IMR-90 (cell line): Measurements from ENCODE around the gene KRTAP19-1. TPM values are rescaled to one million over a fixed set of nuclear protein-coding genes. Genes with fewer than 3 reads are reported as not detected.

Source experiments
- ATAC-seq: fragments of 200-7000 bp; cut with Tn5 transposase; 2 replicates; pipeline ENCODE4 v1.9.1; 2020; ENCODE audit warnings: low read depth, mild to moderate bottlenecking, moderate library complexity
- BruUV-seq: library from RNA; stranded (reverse); fragments of 400-500 nt; replicated peaks from 2 replicates; lab custom pipeline; 2021; lab: Mats Ljungman, UMichigan
- CTCF ChIA-PET: fragments of 300-600 bp; formaldehyde crosslinking; extraction: SDS; loops from one replicate; lab custom pipeline; 2021; ENCODE audit warnings: antibody characterized with exemption; lab: Yijun Ruan, JAX
- POLR2A ChIA-PET: fragments of 300-600 bp; sonication (Branson Sonifier 250); formaldehyde crosslinking; loops from one replicate; lab custom pipeline; 2022; ENCODE audit warnings: antibody characterized with exemption; ENCODE audit not compliant: unreplicated experiment; lab: Charles Lee
- DNase-seq: peaks from one replicate; pipeline ENCODE4 v3.0.0; 2013
- H2AFZ ChIP-seq: replicated peaks from 2 replicates; pipeline ENCODE3; 2013; ENCODE audit warnings: low read length, mild to moderate bottlenecking; ENCODE audit not compliant: poor library complexity
- H2AK5ac ChIP-seq: 2 replicates; pipeline ENCODE4 v1.6.1; 2013; ENCODE audit warnings: low read depth, low read length, inconsistent platforms
- H2AK9ac ChIP-seq: replicated peaks from 2 replicates; pipeline ENCODE3; 2013; ENCODE audit warnings: mild to moderate bottlenecking, low read depth, low read length, moderate library complexity; ENCODE audit not compliant: poor library complexity
- H2BK120ac ChIP-seq: 2 replicates; pipeline ENCODE4 v1.6.1; 2013; ENCODE audit warnings: low read depth, low read length, inconsistent platforms
- H2BK15ac ChIP-seq: 3 replicates; pipeline ENCODE4 v1.6.1; 2013; ENCODE audit warnings: low read depth, low read length, inconsistent platforms
- H2BK20ac ChIP-seq: 2 replicates; pipeline ENCODE4 v1.6.1; 2013; ENCODE audit warnings: low read depth, mild to moderate bottlenecking, inconsistent platforms, low read length, moderate library complexity
- H2BK5ac ChIP-seq: 2 replicates; pipeline ENCODE4 v1.6.1; 2013; ENCODE audit warnings: mild to moderate bottlenecking, low read depth, low read length, inconsistent platforms; ENCODE audit not compliant: poor library complexity, severe bottlenecking
- H3K14ac ChIP-seq: replicated peaks from 2 replicates; pipeline ENCODE4 v1.6.1; 2013; ENCODE audit warnings: low read depth, low read length, inconsistent platforms
- H3K18ac ChIP-seq: 2 replicates; pipeline ENCODE4 v1.6.1; 2013; ENCODE audit warnings: low read depth, low read length, control low read depth
- H3K23ac ChIP-seq: 2 replicates; pipeline ENCODE4 v1.6.1; 2013; ENCODE audit warnings: low read depth, low read length, inconsistent platforms
- H3K27ac ChIP-seq: 2 replicates; pipeline ENCODE4 v1.5.1; 2013; ENCODE audit warnings: mild to moderate bottlenecking, control low read depth, low read length; ENCODE audit not compliant: insufficient read depth
- H3K27me3 ChIP-seq: 2 replicates; pipeline ENCODE4 v1.6.1; 2013; ENCODE audit warnings: low read length; ENCODE audit not compliant: control insufficient read depth, insufficient read depth
- H3K36me3 ChIP-seq: 2 replicates; pipeline ENCODE4 v1.6.1; 2013; ENCODE audit warnings: low read length, mixed read lengths; ENCODE audit not compliant: control insufficient read depth, insufficient read depth
- H3K4ac ChIP-seq: 2 replicates; pipeline ENCODE4 v1.6.1; 2013; ENCODE audit warnings: low read depth, low read length, inconsistent platforms
- H3K4me1 ChIP-seq: 2 replicates; pipeline ENCODE4 v1.6.1; 2013; ENCODE audit warnings: low read length, mixed read lengths; ENCODE audit not compliant: control insufficient read depth, insufficient read depth
- H3K4me2 ChIP-seq: 2 replicates; pipeline ENCODE4 v1.6.1; 2013; ENCODE audit warnings: low read depth, mild to moderate bottlenecking, control low read depth, low read length, moderate library complexity
- H3K4me3 ChIP-seq: 2 replicates; pipeline ENCODE4 v1.5.1; 2013; ENCODE audit warnings: low read depth, mild to moderate bottlenecking, control low read depth, low read length, moderate library complexity; ENCODE audit not compliant: insufficient read depth
- H3K56ac ChIP-seq: 2 replicates; pipeline ENCODE4 v1.6.1; 2013; ENCODE audit warnings: low read length, inconsistent platforms; ENCODE audit not compliant: insufficient read depth; ENCODE audit errors: extremely low read depth
- H3K79me1 ChIP-seq, 2 experiments: 2 replicates each; pipeline ENCODE4 v1.6.1; 2013; ENCODE audit warnings: low read length in 2 of 2, inconsistent platforms in 1 of 2, low read depth in 1 of 2
- H3K9ac ChIP-seq: 2 replicates; pipeline ENCODE4 v1.6.1; 2013; ENCODE audit warnings: low read depth, low read length, control low read depth
- H3K9me1 ChIP-seq: 2 replicates; pipeline ENCODE4 v1.6.1; 2013; ENCODE audit warnings: low read length, inconsistent platforms; ENCODE audit not compliant: insufficient read depth
- H3K9me3 ChIP-seq: 2 replicates; pipeline ENCODE4 v1.6.1; 2013; ENCODE audit warnings: low read length; ENCODE audit not compliant: control insufficient read depth, insufficient read depth
- H4K20me1 ChIP-seq: 2 replicates; pipeline ENCODE4 v1.6.1; 2013; ENCODE audit warnings: low read length, inconsistent platforms; ENCODE audit not compliant: insufficient read depth
- H4K5ac ChIP-seq: 2 replicates; pipeline ENCODE4 v1.6.1; 2013; ENCODE audit warnings: mild to moderate bottlenecking, low read depth, low read length, control low read depth
- H4K8ac ChIP-seq, 2 experiments: 2 replicates each; pipeline ENCODE4 v1.6.1; 2013; ENCODE audit warnings: low read depth in 2 of 2, low read length in 2 of 2, control low read depth in 1 of 2, inconsistent platforms in 1 of 2
- H4K91ac ChIP-seq: 2 replicates; pipeline ENCODE4 v1.6.1; 2013; ENCODE audit warnings: low read depth, low read length, inconsistent platforms; ENCODE audit not compliant: insufficient read depth
- CHD1 ChIP-seq: IDR thresholded peaks from 2 replicates; pipeline ENCODE4 v1.6.1; 2012; ENCODE audit warnings: low read depth, low read length, improper control_type of control experiment
- ELK1 ChIP-seq: fragments of 150-350 bp; IDR thresholded peaks from 2 replicates; pipeline ENCODE4 v1.6.1; 2016; ENCODE audit warnings: low read depth, mild to moderate bottlenecking, low read length, moderate library complexity, borderline replicate concordance
- WGBS, 2 experiments: methylation state at CpG; one replicate each; pipeline versions ENCODE4 v1.1.5 to v1.1.7; 2013; ENCODE audit warnings: missing lambda C conversion rate in 2 of 2; ENCODE audit not compliant: insufficient read length in 1 of 2; ENCODE audit errors: extremely low coverage in 2 of 2; 5-methylcytosine and 5-hydroxymethylcytosine counted together
- dilution Hi-C: fragments of 300-500 bp; cut with HindIII; formaldehyde crosslinking; loops from one replicate; pipeline ENCODE4 v1.14.3; 2018; ENCODE audit warnings: low sequenced_read_pairs; ENCODE audit not compliant: unreplicated experiment
- in situ Hi-C: fragments of 300-500 bp; cut with MboI; formaldehyde crosslinking; loops from 3 replicates; pipeline ENCODE4 v1.14.3; 2019; ENCODE audit warnings: low sequenced_read_pairs, inconsistent platforms, mixed read lengths
- intact Hi-C: fragments of 100-400 bp; cut with micrococcal nuclease; formaldehyde crosslinking; loops from 2 replicates; pipeline ENCODE4 v1.10.0; 2022
- polyA plus RNA-seq, 3 experiments: library from polyadenylated mRNA; depleted of rRNA; stranded (reverse); fragments of >200 nt; gene quantifications; 2 replicates each; pipeline ENCODE4 v1.2.3, GENCODE V29; 2012; ENCODE audit warnings: low replicate concordance in 1 of 3
- total RNA-seq: library from RNA; depleted of rRNA; stranded (reverse); fragments of >200 nt; gene quantifications from 2 replicates; pipeline ENCODE4 v1.2.3, GENCODE V29; 2012

Gene KRTAP19-1
- total and polyA plus RNA-seq, 2 of the 4 experiments (the other 2 are of a cell fraction), result not detected

GRCh38 chr21:30444204-30444603 is 36.0 kb downstream of the KRTAP19-1 start:
- no peak for TF ChIP-seq CHD1
- TF ChIP-seq ELK1, result no peak
- H2BK15ac ChIP-seq, result no peak overlapping the region
- no peak for ATAC-seq
- H3K4ac ChIP-seq, result no peak overlapping the region
- no peak overlapping the region for H3K27ac ChIP-seq
- no peak overlapping the region for H2BK5ac ChIP-seq
- H2BK120ac ChIP-seq, result no peak overlapping the region
- H3K23ac ChIP-seq, result no peak overlapping the region
- no TSS peak for BruUV-seq
- H4K8ac ChIP-seq, result no peak overlapping the region
- WGBS, 2 experiments, result no CpG with 5 or more reads among the region's 1 CpG
- DNase-seq, result no peak
- POLR2A ChIA-PET, result no interaction called here
- dilution Hi-C loops, result no loop called here
- CTCF ChIA-PET, result no interaction called here
- no peaks in the 10 kb centered on the region for H4K20me1 ChIP-seq
- H3K4me1 ChIP-seq, result no peaks in the 10 kb centered on the region
- in situ Hi-C loops, result no loop called here
- H3K36me3 ChIP-seq, result no peaks in the 10 kb centered on the region
- H3K18ac ChIP-seq, result no peak overlapping the region
- no peak overlapping the region for H2BK20ac ChIP-seq
- no peak overlapping the region for H4K91ac ChIP-seq
- H3K9me1 ChIP-seq, result no peaks in the 10 kb centered on the region
- H3K27me3 ChIP-seq, result no peaks in the 10 kb centered on the region
- no peaks in the 10 kb centered on the region for H3K79me1 ChIP-seq
- H3K56ac ChIP-seq, result no peak overlapping the region
- no peak overlapping the region for H3K14ac ChIP-seq
- no peak overlapping the region for H2AFZ ChIP-seq
- no peak overlapping the region for H3K4me3 ChIP-seq
- H4K5ac ChIP-seq, result no peak overlapping the region
- no peak overlapping the region for H2AK5ac ChIP-seq
- H3K9ac ChIP-seq, result no peak overlapping the region
- peaks cover 11% of the 10 kb centered on the region for H3K9me3 ChIP-seq
- intact Hi-C loops, result no loop called here
- H2AK9ac ChIP-seq, result no peak overlapping the region
- no peak overlapping the region for H3K4me2 ChIP-seq
